GM21381 (cell line): Measurements from ENCODE around the gene SND1.

Source experiments
- ATAC-seq: cut with Tn5 transposase; IDR thresholded peaks from one replicate; pipeline ENCODE4 v1.9.1; 2021; ENCODE audit warnings: mild to moderate bottlenecking, moderate library complexity; ENCODE audit not compliant: unreplicated experiment

The SND1 gene

DNA sequence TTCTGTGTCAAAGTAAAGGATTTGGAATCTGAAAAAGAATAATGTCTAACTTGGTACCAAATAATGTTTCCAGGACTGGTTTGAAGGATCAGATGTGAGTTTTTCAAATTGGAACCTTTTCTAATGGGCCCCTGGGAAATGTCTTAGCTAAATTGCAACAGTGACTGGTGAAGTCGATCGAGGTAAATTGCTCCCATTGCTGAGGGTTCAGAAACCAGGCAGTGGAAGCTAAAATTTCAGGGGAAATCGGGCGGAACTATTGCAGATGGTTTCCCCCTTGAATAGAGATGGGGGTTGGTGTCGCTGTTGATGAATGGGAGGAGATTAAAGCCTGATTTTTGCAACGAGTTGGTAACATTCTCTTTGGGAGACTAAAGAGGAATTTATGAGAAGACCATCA, 112.7 kb downstream of the SND1 start:
- no peak for ATAC-seq

- no peak for ATAC-seq
These were observed 113.2 kb downstream of the SND1 start for GRCh38 chr7:127765150-127765549.

- no peak for ATAC-seq
These were observed 115.0 kb downstream of the SND1 start for GRCh38 chr7:127766831-127767459.

DNA sequence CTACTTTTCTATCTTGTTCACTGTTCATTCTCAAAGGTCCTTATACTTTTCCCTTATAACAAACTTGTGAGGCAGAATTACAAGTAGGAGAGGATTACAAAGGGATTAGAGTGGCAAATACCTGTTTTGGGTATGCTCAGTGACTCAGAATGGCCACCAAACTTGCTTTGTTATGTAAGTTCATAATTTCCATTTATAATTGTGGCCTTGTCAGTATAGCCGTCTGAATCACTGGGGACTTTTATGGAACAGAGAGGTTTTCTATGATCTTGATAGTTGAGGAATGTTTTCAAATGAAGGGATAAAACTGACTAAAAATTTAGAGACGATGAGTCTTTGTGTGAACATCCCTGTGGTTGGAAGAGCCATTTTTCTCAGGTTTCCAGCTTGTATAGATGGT, 116.2 kb downstream of the SND1 start:
- ATAC-seq: no peak

DNA sequence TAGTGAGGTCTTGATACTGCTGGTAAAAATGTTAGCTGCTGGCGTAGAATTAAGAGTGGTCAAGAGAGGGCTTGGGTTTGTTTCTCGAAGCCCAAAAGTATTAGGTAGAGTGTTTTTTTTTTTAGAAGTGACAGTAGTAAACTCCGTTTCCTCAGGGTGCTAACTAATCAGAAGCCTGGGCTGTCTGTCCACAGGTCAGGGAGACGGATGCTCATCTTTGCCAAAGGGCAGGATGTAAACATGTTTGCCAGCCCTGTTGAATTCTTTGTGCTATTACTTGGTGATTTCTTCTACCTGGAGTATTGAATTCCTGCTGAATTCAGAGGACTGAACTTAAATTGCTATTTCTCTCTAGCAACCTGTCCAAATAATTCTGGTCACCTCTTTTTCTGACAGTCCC, 117.1 kb downstream of the SND1 start:
- no peak for ATAC-seq

DNA sequence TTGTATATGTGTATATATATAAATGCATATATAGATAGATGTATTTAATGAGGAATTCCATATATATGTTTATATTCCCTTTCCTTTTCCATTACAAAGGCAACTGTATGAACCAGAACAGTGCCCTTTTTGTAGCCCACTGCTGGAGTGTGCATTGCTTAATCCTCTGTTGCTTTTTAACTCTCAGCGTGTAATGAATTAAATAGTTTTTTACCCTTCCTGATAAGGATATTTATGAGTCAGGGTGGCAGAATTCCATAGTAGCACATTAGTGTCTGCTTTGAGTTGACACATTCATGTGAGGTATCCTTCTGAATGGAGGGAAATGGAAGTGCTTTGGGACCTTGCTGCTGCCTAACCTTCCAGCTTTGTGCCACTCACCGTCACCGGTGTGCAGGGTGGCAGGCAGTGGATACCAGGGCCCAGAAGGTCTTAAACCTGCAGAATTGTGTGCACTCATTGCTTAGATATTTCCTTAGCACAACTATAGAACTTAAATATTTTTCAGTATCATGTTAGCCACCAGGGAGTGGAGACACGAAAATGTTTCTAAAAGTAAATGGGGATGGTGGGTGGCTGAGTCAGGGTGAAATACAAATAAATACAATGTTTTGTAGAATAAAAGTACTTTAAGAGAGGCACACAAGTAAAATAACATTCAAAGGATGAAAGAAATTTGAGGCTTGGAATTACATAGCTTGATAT, 117.9 kb downstream of the SND1 start:
- ATAC-seq: no peak

DNA sequence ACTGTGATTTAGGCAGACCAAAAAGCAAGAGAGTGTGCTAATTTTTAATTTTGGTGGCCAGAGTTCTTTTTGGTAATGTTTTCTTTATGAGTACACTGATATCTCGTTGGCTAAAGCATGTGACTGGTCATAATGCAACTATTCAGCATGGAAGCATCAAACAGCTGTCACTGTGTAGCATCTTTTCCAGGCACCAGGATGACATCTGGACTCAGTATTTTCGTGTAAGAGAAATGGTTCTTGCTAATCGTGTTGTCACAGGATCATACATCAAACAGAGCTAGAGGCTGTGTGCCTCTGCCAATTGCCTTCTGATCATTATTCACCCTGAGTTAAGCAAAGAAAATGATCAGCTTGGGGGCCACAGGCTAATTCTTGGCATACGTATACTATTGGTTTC, 118.9 kb downstream of the SND1 start:
- no peak for ATAC-seq

DNA sequence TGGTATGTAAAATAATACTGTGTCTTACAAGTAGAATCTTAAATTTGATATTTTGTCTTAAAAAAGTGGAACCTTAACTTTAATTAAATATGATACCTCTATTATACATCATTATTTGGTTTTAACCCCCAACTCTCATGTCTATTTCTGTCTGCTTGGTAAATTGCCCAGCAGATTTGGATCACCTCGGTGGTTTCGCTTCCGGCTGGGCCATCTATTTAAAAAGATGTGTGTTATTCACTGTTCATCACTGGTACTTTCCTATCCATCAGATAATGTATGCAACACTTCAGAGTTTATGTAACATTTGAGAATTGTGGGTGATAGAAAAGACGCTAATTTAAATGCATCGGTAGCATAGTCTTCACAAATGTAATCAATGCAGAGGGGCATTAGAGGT, 119.7 kb downstream of the SND1 start:
- ATAC-seq: no peak

- no peak for ATAC-seq
These were observed 124.9 kb downstream of the SND1 start for GRCh38 chr7:127776776-127777386.

DNA sequence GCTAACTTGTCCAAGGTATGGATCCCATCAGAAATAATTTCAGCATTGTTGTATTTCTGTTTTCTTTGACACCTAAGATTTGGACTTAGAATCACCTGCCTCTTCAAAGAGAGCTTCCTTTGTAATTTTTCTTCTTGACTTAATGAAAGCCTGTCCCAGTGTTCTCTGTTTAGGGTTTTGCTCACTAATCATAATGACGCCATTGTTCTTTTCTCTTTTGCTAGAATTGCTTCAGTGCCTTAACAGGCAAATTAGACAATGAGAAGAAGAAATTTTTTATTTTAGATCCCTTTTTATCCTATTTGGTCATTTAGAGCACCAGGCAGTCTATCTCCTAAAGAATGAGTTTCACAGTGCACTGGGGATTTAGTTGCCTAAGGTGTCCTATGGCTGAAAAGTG, 128.5 kb downstream of the SND1 start:
- no peak for ATAC-seq

- no peak for ATAC-seq
These were observed 129.1 kb downstream of the SND1 start for GRCh38 chr7:127781081-127781480.

- ATAC-seq: no peak
These were observed 130.1 kb downstream of the SND1 start for GRCh38 chr7:127782075-127782474.

DNA sequence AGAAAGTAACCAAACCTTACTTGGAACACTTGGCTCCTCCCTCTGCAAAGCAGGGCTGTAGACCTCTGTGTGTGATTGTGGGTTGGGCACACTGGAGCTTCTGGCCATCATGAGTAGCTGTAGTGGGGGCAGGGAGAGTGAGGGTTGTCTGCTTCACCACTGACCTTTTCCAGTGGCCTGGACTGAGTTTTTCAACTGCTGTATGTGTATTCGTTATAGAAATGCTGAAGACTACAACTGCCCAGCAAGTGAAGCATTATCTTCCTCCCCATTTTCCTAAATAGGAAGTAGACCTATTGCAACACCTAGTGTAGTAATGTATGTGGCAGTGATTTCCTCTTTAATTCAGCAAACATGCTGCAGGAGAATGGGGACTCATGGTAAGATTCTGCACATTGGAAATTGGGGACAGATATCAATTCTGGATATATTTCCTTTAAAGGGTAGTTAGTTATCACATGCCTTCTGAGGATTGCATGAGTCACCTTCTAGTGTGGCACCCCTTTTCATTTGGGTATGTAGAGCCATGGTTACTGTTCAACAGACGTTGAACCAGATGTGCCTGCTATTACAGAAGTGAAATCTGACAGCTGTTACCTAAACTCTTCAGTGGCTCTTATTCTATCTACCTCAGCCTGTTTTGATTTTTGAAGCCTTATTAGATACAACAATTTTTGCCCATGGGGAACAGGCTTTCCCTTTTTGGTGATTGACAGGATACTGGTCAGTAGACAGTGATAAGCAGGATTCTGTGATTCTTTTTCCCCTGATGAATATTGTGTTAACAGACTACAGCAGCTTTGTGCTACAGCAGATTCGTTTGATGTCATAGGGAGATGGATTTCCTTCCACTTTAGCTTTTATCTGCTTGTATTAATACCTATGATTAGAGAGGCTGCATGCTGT, 130.9 kb downstream of the SND1 start:
- ATAC-seq: peak; percentile 83

GRCh38 chr7:127786184-127786583, 134.2 kb downstream of the SND1 start:
- no peak for ATAC-seq

GRCh38 chr7:127789031-127789430, 137.0 kb downstream of the SND1 start:
- no peak for ATAC-seq

DNA sequence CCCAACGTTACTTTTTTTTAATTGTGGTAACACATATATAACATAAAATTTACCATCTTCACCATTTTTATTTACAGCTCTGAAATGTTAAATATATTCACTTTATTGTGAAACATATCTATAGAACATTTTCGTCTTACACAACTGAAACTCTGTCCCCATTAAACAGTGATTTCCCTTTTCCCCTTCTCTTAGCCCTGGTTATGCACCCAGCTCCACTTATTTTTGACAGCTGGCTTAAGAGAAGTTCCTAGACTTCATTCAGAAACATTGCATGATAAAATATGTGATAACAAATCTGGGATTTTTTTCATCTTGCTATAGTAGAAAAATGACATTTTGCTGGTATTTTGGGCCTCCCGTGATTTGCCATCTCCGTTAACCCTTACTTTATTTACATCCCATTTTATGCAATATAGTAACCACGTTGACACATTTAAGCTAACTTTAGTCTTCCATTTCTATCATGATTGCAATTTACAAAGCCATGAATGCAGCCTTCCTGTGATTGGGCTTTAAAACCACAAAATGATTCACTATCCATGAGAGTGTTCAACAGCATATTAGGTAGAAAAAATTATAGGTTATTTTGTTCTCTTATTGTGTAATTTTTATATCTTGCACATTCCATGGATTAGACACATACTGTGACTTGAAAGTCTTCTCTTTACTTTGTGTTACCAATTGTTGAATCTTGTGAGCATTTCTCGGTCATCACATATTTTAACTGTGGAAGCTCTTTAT, 139.6 kb downstream of the SND1 start:
- no peak for ATAC-seq

- no peak for ATAC-seq
These were observed 140.7 kb downstream of the SND1 start for GRCh38 chr7:127792528-127793342.

DNA sequence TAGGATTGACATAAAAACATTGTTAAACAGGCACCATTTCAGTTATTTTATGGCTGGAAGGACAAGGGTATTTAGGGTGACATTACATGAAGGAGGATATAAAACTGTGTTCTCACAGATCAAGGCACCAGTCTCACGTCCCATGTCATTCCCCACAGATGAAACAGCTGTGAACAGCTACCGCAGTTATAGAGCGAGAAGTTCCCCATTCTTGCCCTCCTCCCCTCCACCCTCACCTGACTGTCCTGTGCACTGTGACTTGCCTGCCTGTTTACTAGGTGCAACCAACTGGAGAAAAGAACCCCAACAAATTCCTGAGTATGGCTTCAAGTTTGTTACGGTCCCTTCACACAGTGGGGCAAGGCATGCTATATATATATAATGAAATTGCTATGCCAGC, 141.6 kb downstream of the SND1 start:
- ATAC-seq: no peak

- ATAC-seq: no peak
These were observed 142.1 kb downstream of the SND1 start for GRCh38 chr7:127794136-127794535.

GRCh38 chr7:127794551-127794950, 142.6 kb downstream of the SND1 start:
- ATAC-seq: no peak
